GM12872 (cell line): ENCODE measurements around the gene PARD3B.

Source experiments
- CTCF ChIP-seq: IDR thresholded peaks from 3 replicates; pipeline ENCODE4 v1.5.1; 2011; ENCODE audit warnings: low read depth, mild to moderate bottlenecking, low read length, moderate library complexity; ENCODE audit not compliant: insufficient read depth

Gene PARD3B

GRCh38 chr2:205607146-205607545, 1061.9 kb downstream of the PARD3B start:
- TF ChIP-seq CTCF, result no peak

GRCh38 chr2:205609113-205609512, 1063.8 kb downstream of the PARD3B start:
- TF ChIP-seq CTCF, result no peak

GRCh38 chr2:205610437-205610836, 1065.2 kb downstream of the PARD3B start:
- TF ChIP-seq CTCF, result no peak

- no peak for TF ChIP-seq CTCF
These were observed 1067.4 kb downstream of the PARD3B start for GRCh38 chr2:205612636-205613035.

- no peak for TF ChIP-seq CTCF
These were observed 1068.8 kb downstream of the PARD3B start for GRCh38 chr2:205613970-205614559.

GRCh38 chr2:205614965-205615364, 1069.7 kb downstream of the PARD3B start:
- no peak for TF ChIP-seq CTCF

GRCh38 chr2:205617905-205618304, 1072.6 kb downstream of the PARD3B start:
- TF ChIP-seq CTCF, result no peak
